GM12891 (cell line): Measurements from ENCODE around the gene KBTBD3.
"Not testable (repeated sequence)": the region's sequence is repeated elsewhere in the genome, so short reads cannot be mapped to it uniquely, and the experiment has no call there.

ENCODE experiments used
- DNase-seq: peaks from one replicate; pipeline ENCODE4 v3.0.0; 2011; ENCODE audit warnings: low spot score; ENCODE audit not compliant: insufficient read length
- FAIRE-seq: peaks from 2 replicates; lab custom pipeline; 2011; peaks lifted over from hg19 to GRCh38; lab: Jason Lieb, UNC
- PAX5 ChIP-seq: IDR thresholded peaks from 2 replicates; pipeline ENCODE4 v1.6.1; 2011; ENCODE audit warnings: low read length, moderate library complexity, mild to moderate bottlenecking; ENCODE audit not compliant: insufficient read depth, severe bottlenecking
- POLR2A ChIP-seq: IDR thresholded peaks from 2 replicates; pipeline ENCODE4 v1.6.1; 2011; ENCODE audit warnings: low read depth, low read length, control low read depth
- POLR2AphosphoS5 ChIP-seq: IDR thresholded peaks from 2 replicates; pipeline ENCODE4 v1.6.1; 2011; ENCODE audit warnings: low read depth, low read length, control low read depth
- POU2F2 ChIP-seq: IDR thresholded peaks from 2 replicates; pipeline ENCODE4 v1.6.1; 2011; ENCODE audit warnings: low read depth, mild to moderate bottlenecking, control low read depth, low read length, moderate library complexity
- SPI1 ChIP-seq: IDR thresholded peaks from 2 replicates; pipeline ENCODE4 v1.6.1; 2011; ENCODE audit warnings: low read depth, low read length, control low read depth
- TAF1 ChIP-seq: IDR thresholded peaks from 2 replicates; pipeline ENCODE4 v1.6.1; 2011; ENCODE audit warnings: low read depth, low read length, control low read depth

KBTBD3 gene

GRCh38 chr11:106014035-106014434, 63.1 kb downstream of the KBTBD3 start:
- FAIRE-seq (no peak), DNase-seq (no peak)
- TF ChIP-seq TAF1 (no peak), POU2F2 (no peak), POLR2AphosphoS5 (no peak), PAX5 (no peak), SPI1 (no peak), POLR2A (no peak)

GRCh38 chr11:106012744-106013143, 64.4 kb downstream of the KBTBD3 start:
- FAIRE-seq (no peak), DNase-seq (no peak)
- TF ChIP-seq POU2F2, result no peak
- no peak for TF ChIP-seq PAX5
- TF ChIP-seq POLR2A, result no peak

GRCh38 chr11:106011481-106011880, 65.7 kb downstream of the KBTBD3 start:
- TF ChIP-seq POLR2A (no peak), SPI1 (no peak), TAF1 (no peak), POU2F2 (no peak)
- DNase-seq, result no peak
- FAIRE-seq, result no peak

- not testable (repeated sequence) for DNase-seq, FAIRE-seq
These were observed 74.1 kb downstream of the KBTBD3 start for GRCh38 chr11:106003094-106003493.

- no peak for DNase-seq
- TF ChIP-seq POLR2A (no peak), SPI1 (0 out of 2 replicates have a peak, but pooled peaks have one; percentile 2), TAF1 (no peak)
- FAIRE-seq, result no peak
These were observed 75.7 kb downstream of the KBTBD3 start for GRCh38 chr11:106001304-106002012.
